Activated CD4-positive, alpha-beta T cell treated with anti-CD3 and anti-CD28 coated beads for 48 hours (primary cell): ENCODE results near the gene KEAP1.
"Not testable (repeated sequence)": the region's sequence is repeated elsewhere in the genome, so short reads cannot be mapped to it uniquely, and the experiment has no call there.

Experiments
- DNase-seq: peaks from one replicate; pipeline ENCODE4 v3.0.0-alpha.2; 2020

The KEAP1 gene

DNA sequence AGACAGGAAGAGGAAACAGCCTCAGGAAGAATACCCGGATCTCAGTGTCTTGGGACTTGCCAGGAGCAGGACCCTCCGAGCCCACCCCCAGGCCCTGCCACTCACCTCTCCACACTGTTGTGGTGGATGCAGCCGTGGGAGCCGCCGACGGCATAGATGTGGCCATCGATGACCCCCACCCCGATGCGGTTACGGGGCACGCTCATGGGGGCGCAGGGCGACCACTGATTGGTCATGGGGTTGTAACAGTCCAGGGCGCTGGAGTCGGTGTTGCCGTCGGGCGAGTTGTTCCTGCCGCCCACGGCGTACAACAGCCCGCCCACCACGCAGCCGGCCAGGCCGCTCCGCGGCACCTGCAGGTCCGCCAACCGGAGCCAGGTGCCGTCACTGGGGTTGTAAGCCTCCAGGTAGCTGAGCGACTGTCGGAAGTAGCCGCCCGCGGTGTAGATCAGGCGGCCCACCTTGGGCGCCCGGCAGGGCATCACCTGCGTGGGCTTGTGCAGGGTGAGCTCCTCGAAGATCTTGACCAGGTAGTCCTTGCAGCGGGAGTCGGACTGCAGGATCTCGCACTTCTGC, 11.6 kb downstream of the KEAP1 start:
- no peak for DNase-seq

DNA sequence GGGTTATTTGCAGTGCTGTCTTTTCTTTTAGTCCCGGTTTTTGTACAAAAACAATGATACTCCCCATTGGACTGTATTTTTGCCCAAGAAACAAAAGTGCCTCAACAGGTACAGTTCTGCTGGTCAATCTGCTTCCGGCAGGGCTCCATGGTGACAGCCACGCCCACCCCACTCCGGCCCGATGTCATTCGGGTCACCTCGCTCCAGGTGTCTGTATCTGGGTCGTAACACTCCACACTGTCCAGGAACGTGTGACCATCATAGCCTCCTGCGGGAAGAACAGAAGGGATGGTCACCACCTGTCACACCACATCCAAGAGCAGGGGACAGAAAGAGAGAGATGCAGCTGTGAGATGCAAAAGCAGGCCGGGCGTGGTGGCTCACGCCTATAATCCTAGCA, 16.6 kb downstream of the KEAP1 start:
- DNase-seq, result no peak

DNA sequence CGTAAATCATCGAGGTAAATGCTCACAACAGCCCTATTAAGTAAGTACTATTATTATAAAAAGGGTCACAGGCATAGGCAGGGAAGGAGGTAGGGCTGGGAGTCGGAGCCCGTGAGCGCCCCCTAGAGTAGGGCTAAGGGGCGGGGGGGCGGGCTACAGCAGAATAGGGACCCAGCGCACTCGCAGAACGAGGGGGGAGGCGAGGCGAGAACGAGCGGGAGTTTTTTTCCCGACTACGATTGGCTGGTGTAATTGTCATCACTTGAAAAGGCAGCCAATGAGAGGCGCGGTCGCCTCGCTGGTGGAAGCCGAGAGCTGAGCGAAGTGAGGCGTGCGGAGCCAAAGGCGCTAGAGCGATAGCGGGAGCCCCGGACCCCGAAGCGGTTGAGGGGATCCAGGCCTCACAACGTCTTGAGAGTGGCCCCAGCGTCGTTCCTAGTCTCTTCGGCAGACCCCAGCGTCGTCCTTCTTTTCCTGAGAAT, 24.2 kb downstream of the KEAP1 start:
- peak; percentile 92 for DNase-seq

DNA sequence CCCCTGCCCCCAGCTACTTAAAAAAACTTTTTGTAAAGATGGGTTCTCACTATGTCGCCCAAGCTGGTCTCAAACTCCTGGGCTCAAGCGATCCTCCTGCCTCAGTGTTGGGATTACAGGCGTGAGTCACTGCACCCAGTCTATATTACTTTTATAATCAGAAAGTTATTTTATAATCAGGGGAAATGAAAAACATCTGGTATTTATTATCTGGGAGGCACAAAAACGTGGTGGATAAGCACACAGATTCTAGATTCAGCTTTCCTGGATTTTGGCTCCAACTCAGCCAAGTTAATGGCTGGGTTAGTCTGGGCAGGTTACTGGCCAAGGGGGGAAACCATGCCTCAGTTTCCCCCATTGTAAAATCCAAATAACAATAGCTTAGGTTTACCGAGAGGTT, 24.7 kb downstream of the KEAP1 start:
- DNase-seq, result no peak

DNA sequence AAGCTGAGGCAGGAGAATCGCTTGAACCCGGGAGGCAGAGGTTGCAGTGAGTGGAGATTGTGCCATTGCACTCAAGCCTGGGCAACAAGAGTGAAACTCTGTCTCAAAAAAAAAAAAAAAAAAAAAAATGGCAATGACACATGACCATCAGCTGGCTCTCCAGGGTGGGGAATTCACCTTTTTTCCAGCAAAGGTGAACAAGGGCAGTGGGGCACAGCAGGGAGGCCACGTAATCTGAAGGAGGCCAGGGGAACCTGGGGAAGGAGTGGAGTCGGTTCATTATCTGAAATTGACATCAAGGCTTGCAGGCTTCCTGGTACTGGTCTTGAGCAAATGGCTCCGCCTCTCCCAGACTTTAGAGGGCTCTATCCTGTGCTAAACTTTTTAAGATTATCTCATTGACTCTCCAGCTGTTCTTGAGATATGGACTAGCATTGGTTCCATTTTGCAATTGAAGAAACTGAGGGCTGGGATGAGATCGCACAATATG, 28.1 kb downstream of the KEAP1 start:
- DNase-seq, result peak; percentile 18

DNA sequence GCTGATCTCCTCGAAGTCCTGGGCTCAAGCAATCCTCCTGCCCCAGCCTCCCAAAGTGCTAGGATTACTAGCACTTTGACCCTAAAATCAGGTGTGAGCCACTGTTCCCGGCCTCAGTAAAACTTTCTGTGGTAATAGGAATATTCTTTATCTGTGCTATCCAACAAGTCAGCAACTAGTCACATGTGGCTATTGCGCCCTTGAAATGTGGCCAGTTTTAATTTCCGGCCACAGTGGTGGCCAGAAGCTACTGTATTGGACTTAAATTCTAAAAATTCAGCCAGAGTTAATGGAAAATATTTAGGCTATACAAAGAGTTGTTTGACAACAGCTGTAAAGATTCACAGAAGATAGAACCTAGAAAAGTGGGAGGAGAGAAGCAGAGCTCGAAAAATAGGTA, 30.0 kb downstream of the KEAP1 start:
- no peak for DNase-seq

DNA sequence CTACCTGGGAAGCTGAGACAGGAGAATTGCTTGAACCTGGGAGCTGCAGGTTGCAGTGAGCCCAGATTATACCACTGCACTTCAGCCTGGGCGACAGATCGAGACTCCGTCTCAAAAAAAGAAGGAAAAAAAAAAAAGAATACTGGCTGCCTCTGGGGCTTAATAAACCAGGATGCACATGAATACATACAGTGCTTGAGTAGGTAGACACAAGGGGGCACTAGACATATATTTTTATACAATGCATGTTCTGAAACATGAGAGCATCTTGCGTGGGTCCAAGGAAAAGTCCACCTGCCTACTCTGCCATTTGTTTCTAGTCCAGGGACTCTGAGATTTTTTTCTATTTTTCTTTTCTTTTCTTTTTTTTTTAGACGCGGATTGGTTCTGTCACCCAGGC, 31.2 kb downstream of the KEAP1 start:
- DNase-seq, result no peak

DNA sequence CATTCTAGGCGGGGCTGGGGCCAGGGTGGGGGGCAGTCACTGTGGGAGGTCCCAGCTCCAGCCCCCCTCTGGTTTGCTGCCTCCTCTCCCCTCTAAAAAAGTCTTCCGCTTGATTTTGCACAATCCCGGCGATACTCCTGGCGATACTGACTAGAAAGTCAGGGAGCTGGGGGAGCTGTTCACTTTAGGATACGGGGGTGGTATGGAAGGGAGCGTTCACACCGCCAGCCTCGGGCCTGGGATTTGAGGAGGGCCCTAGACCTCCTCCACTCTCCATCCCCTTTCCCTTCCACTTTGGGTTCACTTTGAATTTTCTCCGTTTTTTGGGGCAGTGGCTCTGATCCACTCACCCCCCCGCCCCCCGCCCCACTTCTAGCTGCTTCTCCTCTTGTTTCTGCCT, 35.0 kb downstream of the KEAP1 start:
- DNase-seq, result no peak

DNA sequence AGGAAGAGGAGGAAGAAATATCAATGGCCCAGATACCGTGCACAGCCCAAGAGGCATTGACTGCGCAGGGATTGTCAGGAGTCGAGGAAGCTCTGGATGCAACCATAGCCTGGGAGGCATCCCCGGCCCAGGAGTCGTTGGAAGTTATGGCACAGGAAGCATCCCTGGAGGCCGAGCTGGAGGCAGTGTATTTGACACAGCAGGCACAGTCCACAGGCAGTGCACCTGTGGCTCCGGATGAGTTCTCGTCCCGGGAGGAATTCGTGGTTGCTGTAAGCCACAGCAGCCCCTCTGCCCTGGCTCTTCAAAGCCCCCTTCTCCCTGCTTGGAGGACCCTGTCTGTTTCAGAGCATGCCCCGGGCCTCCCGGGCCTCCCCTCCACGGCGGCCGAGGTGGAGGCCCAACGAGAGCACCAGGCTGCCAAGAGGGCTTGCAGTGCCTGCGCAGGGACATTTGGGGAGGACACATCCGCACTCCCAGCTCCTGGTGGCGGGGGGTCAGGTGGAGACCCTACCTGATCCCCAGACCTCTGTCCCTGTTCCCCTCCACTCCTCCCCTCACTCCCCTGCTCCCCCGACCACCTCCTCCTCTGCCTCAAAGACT, 36.0 kb downstream of the KEAP1 start:
- no peak for DNase-seq

DNA sequence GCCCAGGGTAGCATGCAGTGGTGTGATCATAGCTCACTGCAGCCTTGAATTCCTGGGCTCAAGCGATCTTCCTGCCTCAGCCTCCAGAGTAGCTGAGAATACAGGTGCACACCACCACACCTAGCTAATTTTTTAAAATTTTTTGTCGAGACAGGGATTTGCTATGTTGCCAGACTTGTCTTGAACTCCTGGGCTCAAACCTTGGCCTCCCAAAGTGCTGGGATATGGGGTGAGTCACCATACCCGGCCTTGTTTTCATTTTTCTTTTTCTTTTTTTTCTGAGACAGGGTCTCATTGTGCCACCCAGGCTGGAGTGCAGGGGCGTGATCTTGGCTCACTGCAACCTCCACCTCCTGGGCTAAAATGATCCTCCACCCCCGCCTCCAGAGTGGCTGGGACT, 38.7 kb downstream of the KEAP1 start:
- DNase-seq, result no peak

DNA sequence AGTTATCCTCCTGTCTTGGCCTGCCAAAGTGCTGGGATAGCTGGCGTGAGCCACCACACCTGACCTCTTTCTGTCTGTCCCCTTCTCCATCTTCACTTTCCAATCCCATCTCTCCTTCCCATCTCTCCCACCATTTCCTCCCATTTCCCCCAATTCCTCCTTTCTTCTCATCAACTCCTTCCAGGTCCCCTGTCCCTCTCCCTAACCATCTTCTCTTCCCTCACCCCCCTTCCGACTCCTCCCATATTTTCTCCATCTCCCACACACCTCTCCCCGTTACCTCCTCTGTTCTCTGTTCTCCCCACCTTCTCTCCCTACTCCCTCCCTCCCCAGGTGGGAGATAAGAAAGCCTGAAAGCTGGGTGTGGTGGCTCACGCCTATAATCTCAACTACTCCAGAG, 40.6 kb downstream of the KEAP1 start:
- no peak for DNase-seq

DNA sequence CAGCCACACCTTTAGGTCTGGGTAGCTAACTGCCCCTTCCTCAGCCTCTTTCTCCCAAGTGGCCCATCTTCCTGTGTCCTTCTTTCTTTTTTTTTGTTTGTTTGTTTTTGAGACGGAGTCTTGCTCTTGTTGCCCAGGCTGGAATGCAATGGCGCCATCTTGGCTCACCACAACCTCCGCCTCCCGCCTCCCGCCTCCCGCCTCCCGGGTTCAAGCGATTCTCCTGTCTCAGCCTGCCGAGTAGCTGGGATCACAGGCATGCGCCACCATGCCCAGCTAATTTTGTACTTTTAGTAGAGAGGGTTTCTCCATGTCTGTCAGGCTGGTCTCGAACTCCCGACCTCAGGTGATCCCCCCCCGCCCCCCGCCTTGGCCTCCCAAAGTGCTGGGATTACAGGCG, 41.1 kb downstream of the KEAP1 start:
- DNase-seq, result not testable (repeated sequence)

DNA sequence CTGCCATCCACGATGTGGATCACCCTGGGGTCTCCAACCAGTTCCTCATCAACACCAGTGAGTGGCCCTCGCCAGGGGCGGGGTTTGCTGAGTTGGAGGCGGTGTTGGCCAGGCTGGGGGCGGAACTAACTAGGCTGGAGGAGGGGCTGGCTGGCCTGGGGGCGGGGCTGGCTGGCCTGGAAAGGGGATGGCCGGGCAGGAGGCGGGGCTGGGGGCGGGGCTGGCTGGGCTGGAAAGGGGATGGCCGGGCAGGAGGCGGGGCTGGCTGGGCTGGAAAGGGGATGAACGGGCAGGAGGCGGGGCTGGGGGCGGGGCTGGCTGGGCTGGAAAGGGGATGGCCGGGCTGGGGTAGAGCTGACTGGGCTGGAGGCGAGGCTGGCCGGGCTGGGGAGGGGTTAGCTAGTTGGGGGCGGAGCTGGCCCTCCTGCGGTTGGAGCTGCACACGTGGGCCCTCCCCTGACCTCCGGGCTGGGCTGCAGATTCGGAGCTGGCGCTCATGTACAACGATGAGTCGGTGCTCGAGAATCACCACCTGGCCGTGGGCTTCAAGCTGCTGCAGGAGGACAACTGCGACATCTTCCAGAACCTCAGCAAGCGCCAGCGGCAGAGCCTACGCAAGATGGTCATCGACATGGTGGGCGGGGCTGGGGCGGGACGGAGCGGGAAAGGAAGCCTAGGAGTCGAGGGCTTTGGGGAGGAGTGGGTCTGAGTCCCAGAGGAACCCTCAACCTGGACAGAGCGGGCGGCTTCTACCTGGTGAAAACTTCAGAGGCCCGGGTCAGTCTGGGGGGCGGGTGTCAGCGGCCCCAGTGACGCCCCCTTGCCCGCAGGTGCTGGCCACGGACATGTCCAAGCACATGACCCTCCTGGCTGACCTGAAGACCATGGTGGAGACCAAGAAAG, 41.9 kb downstream of the KEAP1 start:
- DNase-seq, result peak; percentile 96

DNA sequence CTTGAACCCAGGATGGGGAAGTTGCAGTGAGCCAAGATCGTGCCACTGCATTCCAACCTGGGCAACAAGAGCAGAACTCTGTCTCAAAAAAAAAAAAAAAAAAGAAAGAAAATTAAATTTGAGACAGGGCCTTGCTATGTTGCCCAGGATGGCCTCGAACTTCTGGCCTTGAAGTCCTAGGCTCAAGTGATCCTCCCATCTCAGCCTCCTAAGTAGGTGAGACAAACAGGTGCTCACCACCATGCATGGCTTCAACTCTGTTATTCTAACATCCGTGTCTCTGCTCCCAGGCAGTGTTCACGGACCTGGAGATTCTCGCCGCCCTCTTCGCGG, 42.5 kb downstream of the KEAP1 start:
- no peak for DNase-seq

DNA sequence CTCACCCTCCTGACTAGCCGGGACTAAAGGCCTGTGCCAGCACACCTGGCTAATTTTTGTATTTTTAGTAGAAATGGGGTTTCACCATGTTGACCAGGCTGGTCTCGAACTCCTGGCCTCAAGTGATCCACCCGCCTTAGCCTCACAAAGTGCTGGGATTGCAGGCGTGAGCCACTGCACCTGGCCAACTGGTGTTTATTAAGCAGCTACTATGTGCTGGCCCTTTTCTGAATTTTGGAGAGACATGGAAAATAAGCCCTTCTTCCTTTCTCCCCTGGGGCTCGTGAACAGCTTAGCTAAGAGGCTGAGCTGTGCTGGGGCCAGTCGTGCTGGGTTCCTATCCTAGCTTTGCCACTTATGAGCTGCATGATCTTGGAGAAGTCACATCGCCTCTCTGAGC, 44.4 kb downstream of the KEAP1 start:
- not testable (repeated sequence) for DNase-seq

DNA sequence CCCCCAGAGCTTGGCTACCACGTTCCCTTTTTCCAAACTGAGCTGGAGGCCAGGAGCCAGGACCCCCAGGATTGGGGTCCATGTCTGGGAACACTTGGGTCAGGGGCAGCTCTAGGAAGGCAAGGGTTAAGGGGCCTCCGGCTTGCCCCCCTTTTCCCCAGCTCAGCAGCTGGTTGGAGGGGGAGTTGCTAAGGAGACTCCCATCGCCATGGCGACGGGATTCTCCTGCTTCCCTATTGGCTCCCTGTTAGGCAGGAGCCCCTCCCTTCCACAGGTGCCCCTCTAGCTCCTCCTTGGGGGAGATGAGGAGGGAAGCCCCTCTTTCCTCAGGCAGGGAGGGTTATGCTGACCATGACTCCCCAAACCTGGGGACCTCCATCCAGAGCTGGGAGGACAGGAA, 48.9 kb downstream of the KEAP1 start:
- no peak for DNase-seq

DNA sequence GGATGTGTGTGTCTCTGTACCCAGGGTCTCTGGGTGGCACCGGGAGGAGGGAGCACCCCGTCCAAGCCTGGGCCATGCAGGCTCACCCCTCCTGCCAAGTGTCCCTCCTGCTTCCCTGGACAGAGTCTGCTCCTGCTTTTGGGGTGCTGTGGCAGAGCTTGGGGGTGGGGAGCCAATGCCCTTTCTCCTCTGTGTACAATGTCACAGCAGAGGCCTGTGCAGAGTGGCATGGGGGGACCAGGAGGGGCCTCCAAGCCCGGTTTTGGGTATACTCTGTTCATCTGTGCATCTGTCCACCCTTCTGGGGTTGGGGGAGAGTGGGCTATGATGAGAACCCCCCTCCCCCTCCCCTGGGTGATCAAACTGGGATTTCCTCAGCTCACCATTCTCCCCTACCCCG, 49.3 kb downstream of the KEAP1 start:
- DNase-seq, result no peak

DNA sequence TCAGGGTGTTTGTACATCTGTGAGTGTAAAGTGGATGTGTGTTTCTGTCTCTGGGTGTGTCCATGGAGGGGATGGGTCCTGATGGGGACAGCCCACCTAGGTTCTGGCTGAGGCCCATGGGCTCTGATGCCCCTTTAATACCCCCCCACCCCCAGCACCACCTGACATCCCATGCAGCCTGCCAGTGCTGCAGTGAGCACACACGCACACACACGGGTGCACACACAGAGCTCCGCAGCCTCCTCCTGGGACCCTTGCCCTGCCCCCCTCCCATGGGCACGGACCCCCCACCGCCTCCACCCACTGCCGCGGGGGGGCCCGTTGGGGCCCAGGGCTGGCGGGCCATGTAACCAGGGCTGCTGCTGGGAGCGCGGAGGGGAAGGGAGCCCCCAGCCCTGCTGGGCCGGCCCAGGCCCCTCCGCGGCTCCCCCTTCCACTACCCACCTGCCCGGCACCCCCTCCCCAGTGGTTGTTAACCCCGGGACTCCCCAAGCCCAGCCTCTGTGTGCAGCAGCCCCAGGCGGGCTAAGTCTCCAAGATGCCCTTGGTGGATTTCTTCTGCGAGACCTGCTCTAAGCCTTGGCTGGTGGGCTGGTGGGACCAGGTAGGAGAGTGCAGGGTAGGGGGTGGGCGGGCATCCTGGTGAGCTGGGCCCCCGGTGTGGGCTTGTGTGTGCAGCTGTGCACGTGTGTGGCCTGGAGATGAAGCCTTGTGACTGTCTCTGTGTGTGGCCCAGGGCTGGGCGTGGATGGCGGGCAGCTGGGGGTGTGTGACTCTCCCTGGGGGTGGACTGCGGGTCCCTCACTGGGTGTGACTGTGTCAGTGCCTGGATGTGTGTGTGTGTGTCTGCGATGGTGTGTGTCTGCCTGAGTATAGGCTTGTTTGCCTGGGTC, 50.2 kb downstream of the KEAP1 start:
- no peak for DNase-seq

DNA sequence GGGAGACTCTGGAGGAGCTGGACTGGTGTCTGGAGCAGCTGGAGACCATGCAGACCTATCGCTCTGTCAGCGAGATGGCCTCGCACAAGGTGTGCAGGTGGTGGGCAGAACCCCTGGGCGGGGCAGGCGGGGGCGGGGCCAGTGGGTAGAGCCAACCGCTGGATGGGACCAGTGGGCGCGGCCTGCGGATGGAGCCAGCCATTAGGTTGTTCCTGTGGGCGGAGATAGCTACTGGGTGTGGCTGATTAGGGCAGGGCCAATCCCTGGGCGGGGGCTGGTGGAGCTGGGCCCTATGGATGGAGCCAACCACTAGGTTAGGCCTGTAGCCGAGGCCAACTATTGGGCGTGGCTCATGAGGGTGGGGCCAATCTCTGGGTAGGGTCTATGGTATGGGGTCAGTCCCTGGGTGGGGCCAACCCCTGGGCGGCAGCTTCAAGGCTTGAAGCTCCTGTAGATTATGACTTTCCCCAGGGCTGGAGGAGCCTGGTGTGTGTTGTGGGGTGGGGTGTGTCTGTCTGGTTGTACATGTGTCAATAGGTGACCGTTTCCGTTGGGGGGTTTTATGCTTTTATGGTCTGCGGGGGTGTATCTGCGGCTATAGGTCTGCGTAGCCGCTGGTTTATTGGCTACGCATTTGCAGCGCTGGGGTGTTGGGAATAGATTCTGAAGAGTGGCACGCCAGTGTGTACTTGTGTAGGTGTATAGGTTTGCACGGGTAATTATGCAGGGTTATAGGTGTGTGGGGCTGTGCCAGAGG, 52.1 kb downstream of the KEAP1 start:
- peak; percentile 45 for DNase-seq

DNA sequence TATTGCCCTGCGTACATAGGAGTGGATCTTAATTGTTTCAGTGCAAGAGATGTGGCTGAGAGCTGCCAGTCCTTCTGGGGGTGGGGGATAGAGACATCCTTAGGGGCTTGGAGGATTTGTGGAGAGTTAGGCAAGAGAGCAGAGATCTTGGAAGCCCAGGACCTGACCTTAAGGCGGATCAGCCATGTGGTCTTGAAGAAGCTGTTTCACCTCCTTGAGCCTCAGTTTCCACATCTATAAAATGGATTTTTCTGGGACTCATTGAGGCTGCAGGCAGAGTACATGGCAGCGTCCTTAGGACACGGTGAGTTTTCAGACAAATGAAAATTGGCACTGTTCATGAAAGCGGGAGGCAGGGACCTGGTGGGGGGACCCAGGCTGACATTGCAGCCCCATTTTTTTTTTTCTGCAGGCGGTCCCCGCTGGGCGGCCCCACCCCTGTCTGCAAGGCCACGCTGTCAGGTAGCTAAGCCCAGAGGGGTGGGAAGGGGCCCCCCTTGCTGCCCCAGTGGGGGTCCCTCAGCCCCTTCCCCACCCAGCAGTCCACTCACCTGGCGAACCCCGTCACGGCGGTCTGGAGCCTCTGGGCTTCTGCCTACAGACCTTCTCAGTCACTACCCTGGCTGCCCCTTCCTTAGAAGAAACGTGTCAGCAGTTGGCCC, 52.8 kb downstream of the KEAP1 start:
- no peak for DNase-seq

DNA sequence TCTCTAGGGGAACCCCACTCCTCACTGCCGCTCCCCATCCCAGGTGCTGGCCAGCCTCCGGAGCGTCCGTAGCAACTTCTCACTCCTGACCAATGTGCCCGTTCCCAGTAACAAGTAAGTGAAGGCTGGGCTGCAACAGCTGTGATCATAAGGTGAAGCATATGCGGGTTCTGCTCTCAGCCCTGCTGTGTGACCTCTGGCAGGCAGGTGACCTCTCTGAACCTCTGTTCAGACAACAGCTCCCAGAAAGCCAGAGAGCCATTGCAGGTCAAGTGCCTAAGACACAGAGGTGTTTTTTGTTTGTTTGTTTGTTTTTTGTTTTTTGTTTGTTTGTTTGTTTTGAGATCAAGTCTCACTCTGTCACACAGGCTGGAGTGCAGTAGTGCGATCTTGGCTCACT, 54.1 kb downstream of the KEAP1 start:
- no peak for DNase-seq

DNA sequence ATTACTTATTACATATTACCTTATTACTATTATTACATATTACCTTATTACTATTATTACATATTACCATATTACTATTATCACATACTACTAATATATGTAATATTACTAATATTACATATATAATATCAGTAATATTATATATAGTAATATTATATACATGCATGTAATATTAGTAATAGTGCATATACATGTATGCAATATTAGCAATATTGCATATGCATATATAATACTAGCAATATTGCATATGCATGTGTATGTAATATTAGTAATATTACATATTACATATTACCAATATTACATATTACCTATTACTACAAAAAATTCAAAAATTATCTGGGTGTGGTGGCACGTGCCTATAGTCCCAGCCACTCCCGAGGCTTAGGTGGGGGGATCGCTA, 60.5 kb downstream of the KEAP1 start:
- DNase-seq, result no peak
